Measurements from ENCODE around the gene APOBEC3A. TPM values are rescaled to one million over a fixed set of nuclear protein-coding genes. Genes with fewer than 3 reads are reported as not detected.
"Not testable (repeated sequence)": the region's sequence is repeated elsewhere in the genome, so short reads cannot be mapped to it uniquely, and the experiment has no call there.

Gene APOBEC3A
- total RNA-seq, 1 experiment from 2014 or later, result not detected

DNA sequence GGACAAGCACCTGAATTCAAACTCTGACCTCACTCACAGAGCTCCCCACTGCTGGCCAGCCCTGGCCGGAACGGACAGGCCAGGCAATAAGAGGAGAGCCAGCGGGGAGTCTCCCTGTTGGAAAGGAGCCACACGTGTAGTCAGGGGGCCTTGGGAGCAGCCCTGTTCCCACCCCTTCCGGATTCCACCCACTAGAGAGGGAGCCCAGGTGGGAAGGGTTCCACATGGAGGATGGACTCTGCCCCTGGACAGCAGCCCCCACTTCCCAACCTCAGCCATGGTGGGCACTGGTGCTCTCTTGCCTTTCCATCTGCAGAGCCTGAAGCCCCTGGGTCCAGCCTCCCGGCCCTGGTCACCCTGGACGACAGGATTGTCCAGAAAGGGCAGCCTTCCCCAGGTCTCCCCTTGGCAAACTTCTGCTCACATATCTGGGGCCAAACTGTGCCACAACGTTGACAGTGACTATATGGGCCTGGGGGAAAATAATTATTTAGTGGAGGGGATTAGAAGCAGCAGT is 7.5 kb upstream of the APOBEC3A start:
- no peak for DNase-seq
- H3K36me3 ChIP-seq (replicated peaks; ENCODE audit: control insufficient read depth, insufficient read depth, low read length), result no peaks in the 10 kb centered on the region
- no peaks in the 10 kb centered on the region for H3K27me3 ChIP-seq (ENCODE audit: control insufficient read depth, insufficient read depth, low read length)
- no peak overlapping the region for H3K4me3 ChIP-seq (ENCODE audit: insufficient read depth, low read depth, low read length)

DNA sequence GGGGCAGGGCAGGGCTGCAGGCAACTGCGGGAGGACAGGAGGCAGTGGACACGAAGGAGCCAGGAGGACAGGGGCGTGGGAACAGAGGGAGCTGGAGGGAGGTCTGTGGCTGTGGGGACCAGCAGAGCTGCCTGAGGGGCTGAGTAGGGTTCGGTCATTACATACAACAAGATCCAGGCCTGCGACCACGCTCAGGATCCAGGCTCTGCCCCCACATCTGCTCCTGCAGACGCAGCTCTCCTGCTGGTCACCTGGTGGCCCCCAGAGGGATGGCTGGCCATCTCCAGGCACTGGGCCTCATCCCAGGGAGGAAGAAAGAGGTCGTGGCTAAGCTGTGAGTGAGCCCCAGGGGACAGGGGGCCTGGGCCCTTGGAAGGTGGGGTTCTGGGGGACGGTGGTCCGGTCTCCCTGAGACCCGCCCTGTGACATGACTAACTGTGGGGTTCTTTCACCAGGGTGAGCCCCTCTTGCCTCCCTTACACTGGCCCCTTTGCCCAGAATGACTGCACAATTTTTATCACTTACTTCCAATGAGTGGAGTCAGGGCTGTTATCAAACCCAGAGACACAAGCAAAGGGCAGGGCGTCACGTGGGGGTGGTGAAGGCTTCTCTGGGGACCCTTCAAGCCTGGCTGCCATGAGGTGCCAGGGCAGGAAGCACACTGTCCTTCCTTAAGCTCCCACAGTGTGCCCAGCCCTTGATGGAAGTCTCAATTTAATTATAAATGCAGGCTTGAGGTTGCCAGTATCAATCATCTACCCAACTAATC is 6.7 kb upstream of the APOBEC3A start:
- H3K4me3 ChIP-seq (ENCODE audit: insufficient read depth, low read depth, low read length), result no peak overlapping the region
- H3K36me3 ChIP-seq (replicated peaks; ENCODE audit: control insufficient read depth, insufficient read depth, low read length), result no peaks in the 10 kb centered on the region
- DNase-seq, result peak; percentile 65
- no peaks in the 10 kb centered on the region for H3K27me3 ChIP-seq (ENCODE audit: control insufficient read depth, insufficient read depth, low read length)

DNA sequence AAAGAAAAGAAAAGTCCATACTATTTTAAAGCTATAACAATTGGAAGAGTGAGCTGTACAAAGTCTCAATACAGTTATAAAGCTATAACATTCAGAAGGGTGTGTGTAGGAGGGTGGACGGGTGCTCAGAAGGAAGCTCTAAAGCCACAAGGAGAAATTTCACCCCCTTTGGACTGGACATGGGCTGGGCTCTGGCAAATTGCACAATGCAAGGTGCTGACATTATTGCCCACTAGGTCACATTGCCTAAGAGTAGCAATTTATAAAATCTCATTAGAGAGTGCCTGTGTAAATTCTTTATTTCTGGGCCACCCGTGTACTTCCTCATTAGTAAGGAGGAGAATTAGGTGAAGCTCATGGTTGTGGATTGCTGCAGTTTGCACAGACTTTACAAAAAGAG is 5.7 kb upstream of the APOBEC3A start:
- Histone ChIP-seq H3K4me3 (ENCODE audit: insufficient read depth, low read depth, low read length) (no peak overlapping the region), H3K27me3 (ENCODE audit: control insufficient read depth, insufficient read depth, low read length) (no peaks in the 10 kb centered on the region), H3K36me3 (replicated peaks; ENCODE audit: control insufficient read depth, insufficient read depth, low read length) (no peaks in the 10 kb centered on the region)
- DNase-seq, result no peak

DNA sequence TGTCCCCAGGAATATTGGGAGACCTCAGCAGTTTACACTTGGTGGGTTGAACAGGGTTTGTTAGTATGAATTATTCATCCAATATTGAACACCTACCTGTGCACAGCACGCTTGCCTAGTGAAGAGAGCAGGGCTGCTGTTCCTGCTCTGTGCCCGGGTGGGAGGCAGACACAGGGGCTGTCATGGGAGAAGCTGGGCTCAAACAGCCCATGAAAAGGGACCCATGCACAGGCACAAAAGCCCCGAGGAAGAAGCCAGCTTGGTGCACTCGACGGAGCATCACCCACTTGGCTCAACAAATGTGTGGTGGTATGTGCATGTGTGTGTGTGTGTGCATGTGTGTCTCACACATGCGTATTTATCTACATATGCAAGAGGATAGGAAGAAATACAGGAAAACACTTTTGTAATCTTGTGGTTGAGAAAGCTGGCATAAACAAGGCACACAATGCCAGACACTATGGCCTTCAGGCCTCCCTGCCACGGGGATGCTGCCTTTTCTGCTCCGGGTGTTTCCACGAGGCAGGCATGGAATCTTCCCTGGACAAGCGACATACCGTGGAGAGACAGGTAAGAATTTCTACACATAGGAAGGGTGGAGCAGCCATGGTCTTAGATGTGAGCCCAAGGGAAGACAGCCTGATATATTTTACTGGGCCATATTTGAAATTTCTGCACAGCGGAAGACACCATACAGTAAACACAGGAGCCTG is 5.0 kb upstream of the APOBEC3A start:
- no peaks in the 10 kb centered on the region for H3K36me3 ChIP-seq (replicated peaks; ENCODE audit: control insufficient read depth, insufficient read depth, low read length)
- H3K4me3 ChIP-seq (ENCODE audit: insufficient read depth, low read depth, low read length), result no peak overlapping the region
- DNase-seq, result no peak
- H3K27me3 ChIP-seq (ENCODE audit: control insufficient read depth, insufficient read depth, low read length), result no peaks in the 10 kb centered on the region

DNA sequence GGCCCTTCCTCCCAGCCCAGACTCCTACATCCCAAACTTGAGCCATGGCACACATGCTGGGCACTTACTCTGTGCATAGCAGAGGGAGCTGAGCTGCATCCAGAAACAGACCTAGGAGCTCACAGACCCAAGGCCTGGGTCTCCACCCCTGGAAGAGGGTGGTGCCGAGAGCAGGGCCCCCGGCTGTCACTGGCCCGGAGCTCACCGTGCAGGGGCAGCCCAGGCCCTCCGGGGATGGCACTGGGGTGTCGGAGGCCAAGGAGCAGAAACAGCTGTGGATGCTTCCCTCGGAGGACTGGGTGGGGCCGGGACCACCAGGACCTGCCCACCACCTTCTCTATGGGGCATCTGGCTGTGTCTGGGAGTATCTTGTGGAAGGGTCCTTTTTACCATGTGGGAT is 4.3 kb upstream of the APOBEC3A start:
- DNase-seq, result no peak
- Histone ChIP-seq H3K4me3 (ENCODE audit: insufficient read depth, low read depth, low read length) (no peak overlapping the region), H3K27me3 (ENCODE audit: control insufficient read depth, insufficient read depth, low read length) (no peaks in the 10 kb centered on the region), H3K36me3 (replicated peaks; ENCODE audit: control insufficient read depth, insufficient read depth, low read length) (no peaks in the 10 kb centered on the region)

DNA sequence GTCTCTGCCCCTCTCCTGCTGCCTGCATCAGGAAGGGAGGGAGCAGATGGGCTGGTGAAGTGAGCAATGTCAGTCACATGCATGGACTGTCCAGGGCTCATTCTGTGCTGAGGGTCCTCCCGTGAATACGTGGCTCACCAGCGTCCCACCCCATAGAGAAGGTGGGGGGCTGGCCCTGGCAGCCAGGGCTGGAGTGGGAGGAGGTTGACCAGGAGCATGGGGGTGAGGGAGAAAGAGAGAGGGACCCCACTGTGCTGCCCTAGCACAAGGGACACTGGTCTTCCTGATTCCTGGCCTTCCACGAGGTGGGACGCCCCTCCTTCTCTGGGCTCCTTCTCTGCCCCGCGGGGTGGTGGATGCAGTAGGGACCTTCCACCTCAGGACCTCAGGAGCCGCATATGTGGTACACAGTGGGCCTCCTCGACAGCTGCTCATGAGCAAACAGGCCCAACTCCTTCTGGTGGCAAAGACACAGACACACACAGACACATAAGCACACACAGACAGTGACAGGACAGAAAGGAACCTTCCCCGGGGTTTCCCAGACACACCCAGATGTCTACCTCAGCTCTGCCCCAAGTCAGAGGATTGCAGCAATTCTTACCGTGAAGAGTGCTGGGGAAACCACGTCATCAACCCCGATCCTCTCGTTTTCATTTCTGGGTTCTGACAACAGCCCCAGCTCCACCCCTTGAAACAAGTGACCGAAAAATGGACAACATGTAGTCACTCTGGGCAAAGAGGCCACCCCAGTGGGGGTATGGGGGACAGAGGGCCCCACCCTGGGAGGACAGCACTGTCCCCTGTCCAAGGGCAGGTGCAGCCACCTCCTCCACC is 3.6 kb upstream of the APOBEC3A start:
- no peaks in the 10 kb centered on the region for H3K27me3 ChIP-seq (ENCODE audit: control insufficient read depth, insufficient read depth, low read length)
- DNase-seq, result no peak
- H3K36me3 ChIP-seq (replicated peaks; ENCODE audit: control insufficient read depth, insufficient read depth, low read length), result no peaks in the 10 kb centered on the region
- no peak overlapping the region for H3K4me3 ChIP-seq (ENCODE audit: insufficient read depth, low read depth, low read length)

DNA sequence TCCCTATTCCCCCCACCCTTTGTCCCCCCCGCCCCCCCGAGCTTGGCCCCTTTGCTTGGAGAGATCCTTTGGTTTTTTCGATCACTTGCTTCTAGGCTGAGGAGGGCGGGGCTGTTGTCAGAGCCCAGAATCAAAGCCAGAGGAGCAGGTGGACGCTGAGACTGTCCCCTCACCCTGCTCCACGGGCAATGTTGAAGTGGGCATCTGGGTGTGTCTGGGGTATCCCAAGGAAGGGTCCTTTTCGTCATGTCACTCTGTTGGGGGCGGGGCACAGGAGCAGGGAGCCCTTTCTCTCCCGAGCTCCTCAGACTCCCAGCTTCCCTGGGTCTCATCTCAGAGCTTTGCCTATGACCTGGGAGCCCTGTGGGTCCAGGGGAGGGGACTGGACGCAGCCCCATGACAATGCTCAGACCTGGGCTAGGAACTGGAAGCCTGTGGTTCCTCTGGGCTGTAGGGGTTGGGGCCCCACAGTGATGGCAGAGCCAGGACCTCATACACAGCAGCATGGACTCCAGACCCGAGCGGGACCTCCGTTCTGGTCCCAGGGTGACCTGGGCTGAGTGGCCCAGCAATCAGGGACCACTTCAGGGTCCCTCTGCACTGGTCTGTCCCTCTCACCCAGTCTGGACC is 2.9 kb upstream of the APOBEC3A start:
- Histone ChIP-seq H3K4me3 (ENCODE audit: insufficient read depth, low read depth, low read length) (no peak overlapping the region), H3K36me3 (replicated peaks; ENCODE audit: control insufficient read depth, insufficient read depth, low read length) (no peaks in the 10 kb centered on the region), H3K27me3 (ENCODE audit: control insufficient read depth, insufficient read depth, low read length) (no peaks in the 10 kb centered on the region)
- DNase-seq, result no peak

DNA sequence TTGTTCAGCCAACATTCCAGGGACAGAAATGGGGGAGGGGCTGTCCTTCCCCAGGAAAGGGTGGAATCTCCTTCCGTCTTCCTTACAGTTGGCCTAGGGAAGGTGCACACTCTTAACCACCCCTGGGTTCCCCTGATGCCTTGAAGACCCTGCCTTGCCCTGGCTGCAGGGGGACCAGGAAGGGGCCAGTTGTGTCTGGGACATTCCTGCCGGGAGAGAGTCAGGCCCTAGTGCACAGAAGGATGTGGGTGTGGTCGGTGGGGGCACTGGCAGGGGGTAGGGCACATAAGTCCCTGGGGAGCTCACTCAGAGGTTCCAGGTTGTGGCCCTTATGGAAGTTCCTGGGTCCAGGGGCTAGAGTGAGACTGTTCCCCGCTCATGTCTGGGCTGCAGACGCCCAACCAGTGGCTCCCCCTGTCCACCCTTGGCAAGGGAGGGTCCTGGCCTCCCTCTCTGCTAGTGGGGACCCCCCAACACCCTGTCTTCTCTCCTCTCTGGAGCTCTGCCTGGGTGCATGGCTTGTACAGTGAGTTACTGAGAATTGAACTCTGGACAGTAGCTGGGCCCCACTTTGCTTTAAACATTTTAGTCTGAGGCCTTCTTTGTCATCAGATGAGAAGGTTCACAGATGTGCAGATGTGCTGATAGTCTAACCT is 2.0 kb upstream of the APOBEC3A start:
- DNase-seq, result no peak
- Histone ChIP-seq H3K4me3 (ENCODE audit: insufficient read depth, low read depth, low read length) (no peak overlapping the region), H3K27me3 (ENCODE audit: control insufficient read depth, insufficient read depth, low read length) (no peaks in the 10 kb centered on the region), H3K36me3 (replicated peaks; ENCODE audit: control insufficient read depth, insufficient read depth, low read length) (no peaks in the 10 kb centered on the region)

DNA sequence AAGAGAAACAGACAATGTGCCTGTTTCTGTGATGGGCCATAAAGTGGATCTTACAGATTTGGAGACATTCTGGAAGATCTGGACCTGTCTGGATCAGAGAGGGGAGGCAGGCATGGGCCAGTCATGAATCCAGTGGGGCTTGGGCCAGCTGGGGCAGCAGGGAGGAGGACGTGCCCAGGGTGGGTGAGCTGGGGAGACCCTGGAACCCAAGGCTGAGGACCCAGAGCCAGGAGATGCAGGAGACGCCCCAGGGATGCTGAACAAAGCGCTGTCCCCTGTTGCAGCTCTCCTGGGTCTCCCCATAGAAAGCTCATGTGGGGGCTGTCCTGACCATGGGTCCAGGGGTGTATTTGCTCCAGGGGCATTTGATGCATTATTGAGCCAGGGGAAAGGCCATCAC is 1.5 kb upstream of the APOBEC3A start:
- H3K4me3 ChIP-seq (ENCODE audit: insufficient read depth, low read depth, low read length), result no peak overlapping the region
- H3K36me3 ChIP-seq (replicated peaks; ENCODE audit: control insufficient read depth, insufficient read depth, low read length), result no peaks in the 10 kb centered on the region
- DNase-seq, result no peak
- no peaks in the 10 kb centered on the region for H3K27me3 ChIP-seq (ENCODE audit: control insufficient read depth, insufficient read depth, low read length)

DNA sequence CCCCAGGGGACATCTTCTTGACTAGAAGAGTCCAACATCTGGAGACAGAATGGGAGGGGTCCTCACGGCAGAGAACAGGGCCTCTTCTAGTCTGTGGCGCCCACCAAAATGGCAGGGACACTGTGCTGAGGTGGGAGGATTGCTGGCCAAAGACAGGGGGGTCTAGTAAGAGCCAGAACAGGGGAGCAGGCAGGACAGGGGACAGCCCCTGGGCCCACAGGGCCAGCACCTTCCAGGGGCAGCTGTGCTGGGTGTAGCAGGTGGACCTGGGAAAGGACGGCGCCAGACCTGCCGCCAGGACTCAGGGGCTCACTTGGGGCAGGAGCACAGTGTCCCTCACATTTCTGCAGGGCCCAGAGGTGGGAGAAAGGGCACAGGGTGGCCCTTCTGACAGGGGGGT is 858 bp upstream of the APOBEC3A start:
- H3K4me3 ChIP-seq (ENCODE audit: insufficient read depth, low read depth, low read length), result no peak overlapping the region
- H3K27me3 ChIP-seq (ENCODE audit: control insufficient read depth, insufficient read depth, low read length), result no peaks in the 10 kb centered on the region
- H3K36me3 ChIP-seq (replicated peaks; ENCODE audit: control insufficient read depth, insufficient read depth, low read length), result no peaks in the 10 kb centered on the region
- DNase-seq, result no peak

DNA sequence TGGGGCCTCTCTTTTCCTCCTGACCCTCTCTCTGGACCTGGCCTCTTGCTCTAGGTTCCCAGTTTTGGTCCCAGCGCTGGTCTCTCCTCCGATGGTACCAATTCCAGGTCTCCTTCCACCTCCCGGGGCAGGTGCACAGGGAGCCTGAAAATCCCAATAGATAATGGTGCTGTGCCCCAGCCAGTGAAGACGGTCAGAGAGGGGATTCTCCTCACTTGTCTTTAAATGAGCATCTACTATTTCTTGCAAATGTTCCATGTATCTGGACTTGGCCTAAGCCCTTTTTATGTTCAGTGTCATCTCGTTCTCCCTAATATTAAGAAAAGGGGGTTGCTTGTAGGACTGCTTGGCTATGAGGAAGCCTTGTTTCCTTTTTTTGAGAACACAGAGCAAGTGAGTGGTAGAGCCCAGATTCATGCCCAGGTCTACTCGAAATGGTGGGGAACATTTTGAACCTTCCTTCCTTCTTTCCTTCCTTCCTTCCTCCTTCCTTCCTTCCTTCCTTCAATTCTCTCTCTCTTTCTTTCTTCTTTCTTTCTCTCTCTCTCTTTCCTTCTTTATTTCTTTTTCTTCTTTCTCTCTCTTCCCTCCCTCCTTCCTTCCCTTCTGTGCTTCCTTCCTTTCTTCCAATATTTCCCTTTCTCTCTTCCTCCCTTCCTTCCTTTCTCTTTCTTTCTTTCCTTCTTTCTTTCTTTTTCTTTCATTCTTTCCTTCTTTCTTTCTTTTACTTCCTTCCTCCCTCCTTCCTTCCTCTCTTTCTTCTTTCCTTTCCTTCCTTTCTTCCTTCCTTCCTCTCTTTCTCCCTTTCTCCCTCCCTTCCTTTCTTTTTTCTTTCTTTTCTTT is 620 bp downstream of the APOBEC3A start:
- Histone ChIP-seq H3K4me3 (ENCODE audit: insufficient read depth, low read depth, low read length) (no peak overlapping the region), H3K27me3 (ENCODE audit: control insufficient read depth, insufficient read depth, low read length) (no peaks in the 10 kb centered on the region)
- no peak for DNase-seq

DNA sequence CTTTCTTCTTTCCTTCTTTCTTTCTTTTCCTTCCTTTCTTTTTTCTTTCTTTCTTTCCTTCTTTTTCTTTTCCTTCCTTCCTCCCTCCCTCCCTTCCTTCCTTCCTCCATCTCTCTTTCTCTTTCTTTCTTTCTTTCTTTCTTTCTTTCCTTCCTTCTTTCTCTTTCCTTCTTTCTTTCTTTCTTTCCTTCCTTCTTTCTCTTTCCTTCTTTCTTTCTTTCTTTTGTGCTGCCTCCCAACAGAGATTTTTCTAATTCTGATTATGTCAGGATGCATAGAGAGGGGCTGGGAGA is 1.2 kb downstream of the APOBEC3A start:
- H3K4me3 ChIP-seq (ENCODE audit: insufficient read depth, low read depth, low read length); H3K36me3 ChIP-seq (replicated peaks; ENCODE audit: control insufficient read depth, insufficient read depth, low read length); H3K27me3 ChIP-seq (ENCODE audit: control insufficient read depth, insufficient read depth, low read length); DNase-seq: not testable (repeated sequence)

More for the DNA sequence above, 620 bp downstream of the APOBEC3A start:
- no peaks in the 10 kb centered on the region for H3K36me3 ChIP-seq (replicated peaks; ENCODE audit: control insufficient read depth, insufficient read depth, low read length)

DNA sequence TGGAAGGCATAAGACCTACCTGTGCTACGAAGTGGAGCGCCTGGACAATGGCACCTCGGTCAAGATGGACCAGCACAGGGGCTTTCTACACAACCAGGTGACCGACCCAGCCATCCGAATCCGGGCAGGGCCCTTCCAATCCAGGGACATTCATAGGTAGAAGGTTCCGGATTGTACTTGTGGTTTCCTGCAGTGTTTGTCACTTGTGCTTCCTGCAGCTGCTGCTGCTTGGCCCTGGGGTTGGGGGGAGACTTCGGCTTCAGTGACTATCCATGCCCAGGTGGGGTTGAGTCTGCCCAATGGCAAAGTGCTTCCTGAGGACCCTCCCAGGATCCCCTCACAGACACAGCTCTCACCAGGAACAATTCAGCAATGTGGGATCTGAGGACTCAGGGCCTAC is 2.2 kb downstream of the APOBEC3A start:
- DNase-seq, result no peak
- Histone ChIP-seq H3K36me3 (replicated peaks; ENCODE audit: control insufficient read depth, insufficient read depth, low read length) (no peaks in the 10 kb centered on the region), H3K27me3 (ENCODE audit: control insufficient read depth, insufficient read depth, low read length) (no peaks in the 10 kb centered on the region), H3K4me3 (ENCODE audit: insufficient read depth, low read depth, low read length) (no peak overlapping the region)

Measured in H7 (cell line).